NCI-H526 (cell line): Measurements from ENCODE around the gene ZNF275.
"Not testable (repeated sequence)": the region's sequence is repeated elsewhere in the genome, so short reads cannot be mapped to it uniquely, and the experiment has no call there.

Source experiments
- DNase-seq, 2 experiments: peaks; one replicate each; lab custom pipeline; 2025; lab: John Stamatoyannopoulos, UW

Gene ZNF275

DNA sequence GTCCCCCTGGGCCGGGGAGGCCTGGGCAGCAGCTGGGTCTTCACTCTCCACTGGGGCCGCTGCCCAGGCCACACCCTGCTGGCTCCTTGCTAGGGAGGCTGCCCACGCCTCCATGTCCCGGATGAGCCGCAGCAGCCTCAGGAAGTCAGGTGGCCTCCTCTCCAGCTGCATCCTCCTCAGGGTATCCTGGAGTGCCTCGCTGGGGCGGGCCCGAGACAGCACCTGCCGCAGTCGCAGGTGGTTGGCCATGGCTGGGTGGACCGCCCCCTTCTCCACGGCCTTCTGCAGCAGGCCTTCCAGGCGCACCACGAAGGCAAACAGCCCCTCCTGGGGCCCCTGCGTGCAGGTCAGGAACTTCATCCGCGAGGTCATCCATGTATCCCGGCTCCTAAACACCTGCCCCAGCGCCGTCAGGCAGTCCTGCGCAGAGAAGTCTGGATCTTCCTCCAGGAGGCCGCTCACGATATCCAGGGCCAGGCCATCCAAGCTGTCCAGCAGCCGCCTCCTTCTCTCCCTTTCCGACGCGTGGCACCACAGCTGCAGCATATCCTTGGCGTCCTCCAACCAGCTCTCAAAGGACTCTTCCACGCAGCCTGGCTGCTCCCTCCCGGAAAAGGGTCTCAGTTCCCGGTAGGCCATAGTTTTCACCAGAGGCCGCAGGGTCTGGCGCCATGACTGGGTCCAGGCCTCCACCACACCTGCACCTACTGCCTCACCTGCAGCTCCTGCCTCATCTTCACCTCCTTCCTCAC is 14.5 kb upstream of the ZNF275 start:
- DNase-seq, result peak; percentile 1 to 28

DNA sequence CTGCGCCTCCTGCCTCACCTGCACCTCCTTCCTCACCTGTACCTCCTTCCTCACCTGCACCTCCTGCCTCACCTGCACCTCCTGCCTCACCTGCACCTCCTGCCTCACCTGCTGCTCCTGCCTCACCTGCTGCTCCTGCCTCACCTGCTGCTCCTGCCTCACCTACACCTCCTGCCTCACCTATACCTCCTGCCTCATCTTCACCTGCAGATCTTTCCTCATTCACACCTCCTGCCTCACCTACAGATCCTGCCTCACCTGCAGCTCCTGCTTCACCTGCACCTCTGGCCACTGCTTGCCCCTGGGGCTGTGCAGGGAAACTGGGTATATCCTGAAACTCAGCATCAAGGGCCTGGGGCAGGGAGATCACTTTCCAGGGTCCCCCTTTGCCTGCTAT is 13.9 kb upstream of the ZNF275 start:
- not testable (repeated sequence) for DNase-seq

DNA sequence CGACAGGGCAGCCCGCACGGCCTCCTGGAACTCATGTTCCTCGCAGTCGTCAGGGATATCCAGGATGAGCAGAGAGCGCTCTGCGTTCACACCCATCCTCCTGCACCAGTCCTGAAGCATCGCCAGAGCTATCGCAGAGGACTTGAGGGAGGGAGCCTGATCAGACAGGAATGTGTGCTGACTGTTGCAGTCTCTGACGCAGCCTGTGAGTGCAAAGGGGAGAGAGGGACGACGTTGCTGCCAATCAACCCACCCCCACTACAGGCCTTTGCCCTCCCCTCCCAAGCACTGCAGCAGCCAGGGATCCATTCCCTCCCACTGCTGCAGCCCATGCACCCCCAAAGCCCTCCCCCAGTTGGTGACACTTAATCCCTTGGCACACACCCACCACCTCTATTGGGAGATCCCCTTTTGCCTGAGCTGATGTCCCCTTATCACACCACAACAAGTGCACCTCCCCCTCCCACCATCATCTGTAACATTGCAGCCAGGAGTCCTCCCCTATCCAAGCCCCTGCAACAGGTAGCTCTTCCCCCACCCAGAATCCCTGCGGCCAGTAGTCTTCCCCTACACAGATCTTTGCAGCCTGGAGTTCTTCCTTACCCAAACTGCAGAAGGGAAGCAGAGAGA is 13.3 kb upstream of the ZNF275 start:
- DNase-seq, result no peak

DNA sequence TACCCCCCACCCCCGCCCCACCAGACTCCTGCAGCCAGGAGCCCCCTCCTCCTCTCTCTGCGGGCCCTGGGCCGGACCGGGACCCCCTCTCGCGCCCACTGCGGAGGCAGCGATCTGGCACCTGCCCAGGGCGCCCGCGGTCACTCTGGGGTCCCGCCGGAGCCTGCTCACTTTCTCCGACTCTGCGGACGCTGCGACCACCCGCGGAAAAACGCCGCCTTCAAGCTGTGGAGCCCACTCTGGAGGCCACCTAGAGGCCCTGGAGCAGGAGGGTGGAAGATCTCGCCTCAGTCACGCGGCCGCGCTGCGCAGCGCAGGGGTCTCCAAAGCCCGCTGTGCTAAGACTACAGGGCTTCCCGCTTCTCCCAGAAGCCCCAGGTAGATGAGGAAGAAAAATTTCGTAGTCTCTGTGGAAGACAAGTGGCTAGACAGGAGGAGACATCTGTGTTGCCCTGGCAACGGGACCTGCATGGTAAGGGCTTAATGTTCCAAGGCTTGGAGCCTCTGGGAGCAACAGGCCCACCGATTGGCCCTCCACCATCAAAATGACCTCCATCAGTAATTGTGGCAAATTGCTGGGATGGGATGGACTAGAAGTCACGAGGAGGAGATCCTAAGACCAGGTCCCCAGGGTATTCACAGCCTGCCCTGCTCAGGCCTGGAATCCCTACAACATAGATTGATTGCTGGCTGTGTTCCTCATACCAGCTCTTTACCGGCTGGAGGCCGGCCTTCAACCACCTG is 12.4 kb upstream of the ZNF275 start, which contains the start of gene PNMA6F:
Gene PNMA6F, minus strand, starts transcription at position 387 of the 744 bp plus-strand sequence. CDS start 1,093 bp downstream, outside the sequence.
- DNase-seq, result no peak

DNA sequence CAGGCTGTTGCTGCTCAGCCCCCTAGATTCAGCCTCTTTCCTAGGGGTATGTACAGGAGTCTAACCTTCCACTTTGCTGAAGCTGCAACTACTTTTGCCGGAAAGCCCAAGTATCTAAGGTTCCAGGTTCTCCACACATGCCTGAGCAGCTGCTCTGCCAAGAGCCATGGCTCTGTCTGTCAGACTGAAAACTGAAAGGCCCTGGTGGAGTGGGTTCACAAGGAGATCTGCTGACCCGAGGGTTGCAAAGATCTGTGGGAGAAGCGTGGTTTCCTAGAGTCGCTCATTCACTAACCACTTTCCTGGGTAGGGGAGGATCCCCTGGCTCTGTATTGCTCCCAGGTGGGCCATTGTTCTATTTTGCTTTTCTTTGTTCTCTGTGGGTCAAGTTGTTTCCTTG is 6.4 kb upstream of the ZNF275 start:
- DNase-seq, result no peak

DNA sequence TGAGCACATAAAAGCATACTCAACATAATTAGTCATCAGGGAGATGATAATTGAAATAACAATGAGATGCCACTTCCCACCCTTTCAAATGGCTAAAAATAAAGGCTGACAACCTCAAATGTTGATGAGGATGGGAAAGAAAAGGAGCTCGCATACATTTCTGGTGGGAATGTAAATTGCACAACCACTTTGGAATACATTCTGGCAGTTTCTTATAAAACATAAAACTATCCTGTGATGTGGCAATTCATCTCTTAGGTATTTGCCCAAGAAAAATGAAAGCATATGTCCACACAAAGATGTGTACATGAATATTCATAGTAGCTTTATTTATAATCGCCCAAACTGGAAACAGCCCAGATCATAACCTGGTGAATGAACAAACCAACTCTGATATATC is 687 bp upstream of the ZNF275 start:
- no peak for DNase-seq

DNA sequence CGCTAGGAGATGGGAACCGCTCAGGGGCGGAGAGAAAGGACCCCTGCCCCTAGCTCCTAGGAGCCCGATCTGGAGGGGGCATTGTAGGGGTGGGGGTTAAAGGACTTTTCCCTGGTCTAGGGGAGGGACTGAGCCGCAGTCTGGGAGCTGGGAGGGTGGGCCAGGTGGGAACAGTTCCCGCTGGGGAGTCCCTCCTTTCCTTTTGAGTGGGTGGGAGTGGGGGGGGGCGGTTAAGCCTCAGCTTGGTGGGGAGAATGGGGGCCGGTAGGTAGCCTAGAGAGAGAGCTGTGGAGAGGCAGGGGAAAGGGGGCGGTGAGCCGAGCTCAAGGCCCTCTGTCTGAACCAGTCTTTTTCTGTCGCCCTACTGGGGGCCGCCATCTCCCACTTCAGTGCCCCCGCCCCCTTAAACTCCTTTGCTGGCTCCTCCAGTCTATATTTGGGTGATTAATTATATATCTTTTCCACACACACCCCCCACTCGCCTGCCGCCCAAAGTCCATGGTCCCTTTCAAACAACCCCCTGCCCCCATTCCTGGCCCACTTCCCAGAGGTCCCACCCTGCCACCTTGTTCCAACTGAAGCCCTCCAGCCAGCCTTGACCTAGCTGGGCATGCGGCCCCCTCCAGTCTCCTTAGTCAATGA is 822 bp downstream of the ZNF275 start:
- no peak for DNase-seq

DNA sequence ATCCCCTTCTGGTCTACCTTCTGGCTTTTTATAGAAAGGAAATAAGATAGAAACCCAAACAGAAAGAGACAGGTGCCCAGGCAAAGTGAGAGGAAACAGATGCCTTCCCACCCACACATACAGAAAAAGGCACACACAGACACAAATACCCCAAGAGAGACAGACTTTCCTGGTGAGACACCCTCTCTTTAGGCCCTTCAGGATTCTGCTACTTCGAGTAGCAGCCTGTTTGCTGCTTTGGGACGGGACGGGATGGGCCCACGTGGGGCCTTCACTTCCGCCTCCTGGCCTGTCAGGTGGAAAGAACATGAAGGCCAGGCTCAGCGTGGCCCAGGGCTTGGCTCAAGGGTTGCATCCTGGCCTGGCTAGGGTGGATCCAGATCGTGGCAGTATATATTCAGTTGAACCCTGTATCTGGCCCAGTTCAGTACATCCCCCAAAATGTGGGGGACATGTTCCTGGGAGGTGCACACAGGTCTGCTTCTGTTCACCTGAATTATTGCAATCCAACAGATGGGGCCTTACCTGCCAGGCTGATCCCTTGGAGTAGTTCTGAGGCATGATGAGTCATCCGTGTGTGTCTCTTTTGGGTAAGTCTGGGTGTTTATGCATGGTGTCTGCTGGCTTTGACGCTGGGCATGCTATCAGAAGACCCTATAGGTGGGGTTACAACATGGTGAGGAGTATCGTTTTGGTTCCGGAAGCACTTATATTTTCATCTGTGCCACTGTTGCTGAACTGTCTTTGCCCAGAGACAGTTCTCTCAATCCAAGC is 2.4 kb downstream of the ZNF275 start:
- DNase-seq, result no peak

DNA sequence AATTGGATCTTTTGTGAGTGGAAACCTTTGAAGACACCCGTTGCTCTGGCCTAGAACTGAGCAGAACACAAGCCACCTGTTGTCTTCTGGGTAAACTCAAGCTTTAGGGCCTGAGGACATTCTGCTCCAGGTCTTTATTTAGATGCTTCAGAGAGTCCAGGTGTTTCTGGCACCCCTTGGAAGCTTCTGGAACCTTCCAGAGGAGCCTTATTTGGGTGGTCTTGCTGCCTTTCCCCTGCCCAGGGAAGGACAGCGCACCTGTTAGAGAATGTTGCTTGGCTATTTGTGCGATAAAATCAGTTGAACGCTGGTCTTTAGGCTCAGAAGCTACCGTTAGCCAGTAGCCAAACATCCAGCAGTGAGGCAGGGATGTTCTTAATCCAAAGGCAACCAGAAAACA is 3.0 kb downstream of the ZNF275 start:
- DNase-seq, result no peak

DNA sequence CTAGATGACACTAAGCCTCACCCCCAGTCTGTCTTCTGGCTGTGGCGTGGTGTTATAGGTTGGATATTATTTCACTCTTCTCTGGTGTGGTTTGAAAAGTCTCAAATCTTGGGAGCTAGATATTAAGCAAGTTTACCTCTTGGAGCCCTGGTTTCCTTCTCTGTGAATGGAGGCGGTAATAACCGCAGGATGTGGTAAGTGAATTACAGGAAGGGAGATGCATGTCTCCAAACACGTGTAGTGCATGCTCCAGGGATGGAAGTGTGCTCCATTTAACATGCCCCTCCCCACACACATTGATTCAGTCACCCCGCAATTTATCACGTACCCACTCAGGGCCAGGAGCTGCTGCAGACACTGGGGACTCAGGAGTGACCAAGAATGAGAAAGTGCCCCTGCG is 4.9 kb downstream of the ZNF275 start:
- no peak for DNase-seq

DNA sequence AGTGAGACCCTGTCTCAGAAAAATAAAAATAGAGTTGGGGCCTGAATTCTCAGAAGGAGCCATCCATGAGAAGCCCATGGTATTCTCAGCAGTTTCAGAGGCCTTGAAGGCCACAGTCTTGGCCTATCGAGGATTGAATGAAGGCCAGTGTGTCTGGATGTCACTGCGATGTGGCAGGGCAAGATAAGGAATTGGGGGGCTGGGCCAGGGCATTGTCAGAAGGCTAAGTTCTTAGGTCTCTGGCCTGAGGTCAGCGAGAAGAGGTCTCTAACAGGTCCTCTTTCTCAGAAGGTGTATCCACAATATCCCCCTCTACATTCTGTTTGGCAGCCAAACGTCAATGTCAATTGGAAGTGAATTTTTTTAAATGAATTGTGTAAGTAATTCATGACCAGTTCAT is 5.7 kb downstream of the ZNF275 start:
- DNase-seq, result no peak

DNA sequence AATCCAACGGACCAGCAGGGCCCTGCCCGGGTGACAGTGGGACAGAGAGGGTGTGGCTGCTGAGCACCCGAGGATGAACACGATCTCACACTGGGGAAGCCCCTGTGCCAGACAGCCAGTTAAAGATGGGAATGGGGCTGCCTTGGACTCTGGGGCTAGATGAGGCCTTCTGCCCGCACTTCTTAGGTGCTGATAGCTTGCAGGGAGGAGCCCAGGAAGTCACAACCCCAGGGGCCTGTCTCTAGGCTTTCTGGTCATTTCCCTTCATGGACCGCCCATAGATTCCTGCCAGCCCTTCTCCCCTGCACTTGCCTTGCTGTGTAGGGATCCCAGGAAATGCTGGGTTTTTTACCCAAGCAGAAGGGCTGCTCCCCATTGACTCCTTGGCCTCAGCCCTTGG is 6.2 kb downstream of the ZNF275 start:
- no peak for DNase-seq

DNA sequence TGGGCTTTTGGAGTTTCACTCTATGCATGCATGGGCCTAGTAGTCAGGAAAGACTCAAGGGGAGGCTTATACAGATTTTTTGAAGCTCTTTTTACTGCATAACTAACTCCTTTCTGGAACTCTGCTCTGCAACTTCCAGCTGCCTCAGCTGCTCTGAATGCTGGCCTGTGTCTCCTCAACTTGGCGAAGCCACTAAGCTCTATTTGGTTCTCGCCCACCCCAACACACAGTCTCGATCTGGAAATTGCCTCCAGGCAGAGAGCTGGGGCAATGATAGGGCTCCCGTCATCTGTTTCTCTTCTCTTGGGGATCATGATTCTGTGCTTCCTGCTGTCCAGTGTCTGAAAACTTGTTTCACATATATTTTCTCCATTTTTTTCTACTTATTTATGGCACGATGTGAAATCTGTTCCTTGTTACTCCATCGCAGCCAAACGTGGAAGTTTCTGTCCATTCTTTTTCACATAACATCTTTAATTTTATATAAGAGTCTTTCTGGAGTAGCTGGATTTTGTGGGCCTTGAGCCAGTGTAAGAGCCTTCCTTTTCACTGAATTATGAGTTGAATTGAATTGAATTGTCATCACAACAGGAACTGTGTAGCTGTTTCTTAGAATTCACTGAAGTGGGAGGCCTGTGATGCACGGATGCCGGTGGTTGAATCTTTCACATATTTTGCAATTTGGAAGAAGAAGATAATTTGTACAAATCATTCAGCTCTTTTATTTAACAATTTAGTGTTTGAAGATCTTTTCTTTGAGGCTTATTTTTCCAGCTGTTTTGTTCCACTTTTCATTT is 9.0 kb downstream of the ZNF275 start:
- no peak for DNase-seq

DNA sequence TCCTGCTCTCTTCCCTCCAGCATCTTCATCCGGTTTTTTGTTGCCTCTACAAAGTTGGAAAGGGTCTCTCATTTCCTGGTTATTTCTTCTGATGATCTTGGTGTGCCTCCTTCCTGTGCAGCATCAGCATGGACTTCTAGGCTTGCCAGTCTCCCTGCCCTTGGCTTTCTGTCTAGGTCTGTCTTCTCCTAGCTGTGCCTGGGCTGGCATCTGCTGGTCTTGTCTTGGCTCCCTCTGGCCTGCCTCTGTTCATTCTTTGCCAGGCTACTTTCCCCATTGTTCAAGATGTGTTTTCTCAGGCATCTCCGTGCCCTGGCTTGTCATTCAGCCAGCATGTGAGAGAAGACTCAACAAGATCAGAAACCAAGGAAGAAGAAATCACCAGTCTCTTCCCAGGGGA is 9.7 kb downstream of the ZNF275 start:
- no peak for DNase-seq

DNA sequence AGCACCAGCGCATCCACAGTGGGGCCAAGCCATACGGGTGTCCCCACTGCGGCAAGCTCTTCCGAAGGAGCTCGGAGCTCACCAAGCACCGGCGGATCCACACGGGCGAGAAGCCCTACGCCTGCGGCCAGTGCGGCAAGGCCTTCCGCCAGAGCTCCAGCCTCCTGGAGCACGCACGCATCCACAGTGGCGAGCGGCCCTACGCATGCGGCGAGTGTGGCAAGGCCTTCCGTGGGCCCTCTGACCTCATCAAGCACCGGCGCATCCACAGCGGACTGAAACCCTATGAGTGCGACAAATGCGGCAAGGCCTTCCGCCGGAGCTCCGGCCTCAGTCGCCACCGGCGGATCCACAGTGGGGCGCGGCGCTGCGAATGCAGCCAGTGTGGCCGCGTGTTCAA is 13.6 kb downstream of the ZNF275 start:
- no peak for DNase-seq

DNA sequence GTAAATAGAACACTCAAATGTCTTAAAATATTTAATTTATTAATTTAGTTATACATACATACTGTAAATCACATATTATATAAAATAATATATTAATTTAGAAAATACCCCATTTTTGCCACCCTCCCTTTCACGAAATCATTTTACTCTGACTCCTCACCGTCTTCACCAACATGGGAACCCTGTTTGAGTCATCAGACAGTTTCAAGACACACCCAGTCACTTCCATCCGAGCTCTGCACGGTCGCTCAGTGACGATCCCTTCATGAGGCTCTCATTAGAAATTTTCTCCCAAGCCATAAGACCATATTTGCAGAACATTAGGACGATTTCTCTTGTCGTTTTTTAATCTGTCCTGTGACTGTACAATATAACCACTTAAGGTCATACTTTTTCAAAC is 14.5 kb downstream of the ZNF275 start:
- DNase-seq, result no peak

DNA sequence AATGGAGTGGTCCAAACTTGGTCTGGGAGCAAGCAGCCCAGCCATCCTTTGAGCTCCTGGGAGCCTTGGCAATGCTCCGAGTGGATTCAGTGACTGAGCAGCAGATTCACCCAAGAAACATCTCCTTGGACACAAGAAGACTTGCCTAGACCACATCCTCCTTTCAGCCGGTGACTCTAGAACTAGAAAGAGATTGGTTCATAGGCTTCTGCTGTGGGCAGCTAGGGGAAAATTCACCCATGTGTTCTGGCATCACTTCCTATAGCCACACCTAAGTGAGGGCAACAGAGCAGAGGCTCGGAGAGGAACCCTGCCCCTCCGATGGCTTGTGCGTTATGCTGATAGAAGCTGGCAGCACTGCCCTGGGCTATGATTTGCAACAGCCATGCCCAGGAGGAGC is 16.0 kb downstream of the ZNF275 start:
- DNase-seq, result no peak

DNA sequence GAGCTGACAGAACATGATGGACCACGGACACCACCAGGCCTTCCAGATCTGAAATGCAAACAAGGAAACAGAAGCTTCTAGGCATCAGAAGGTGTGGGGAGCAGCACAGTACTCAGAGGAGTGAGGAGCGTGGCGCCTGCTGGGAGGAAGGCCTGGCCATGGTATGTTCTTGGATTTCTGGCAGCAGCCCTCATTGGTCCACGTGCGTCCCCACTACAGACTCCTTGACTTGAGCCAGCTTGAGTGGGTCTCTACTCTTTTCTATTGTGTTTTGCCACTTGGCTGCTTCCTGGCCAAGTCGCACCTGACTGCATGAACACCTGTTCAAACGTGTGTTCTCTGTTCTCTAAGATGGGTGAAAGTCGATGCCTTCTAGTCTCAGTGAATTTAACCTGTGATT is 18.0 kb downstream of the ZNF275 start:
- DNase-seq, result no peak

DNA sequence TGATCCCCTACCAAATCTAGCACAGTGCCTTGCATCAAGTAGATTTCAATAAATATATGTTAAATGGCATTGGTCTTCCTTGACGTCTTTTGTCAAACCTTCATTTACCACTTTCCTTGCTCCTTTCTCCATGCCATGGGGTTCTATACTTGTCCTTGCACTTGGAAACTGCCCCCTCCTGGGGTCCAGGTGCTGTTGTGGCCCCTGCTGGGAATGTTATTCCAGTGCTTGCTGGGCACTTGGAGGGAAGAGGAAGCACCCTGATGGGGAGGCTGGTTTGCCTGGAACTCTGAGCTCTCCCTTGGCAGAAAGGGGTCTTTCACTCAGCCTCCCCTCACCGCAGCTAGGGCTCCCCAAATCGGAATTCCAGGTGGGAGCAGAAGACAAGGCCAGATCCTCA is 18.9 kb downstream of the ZNF275 start:
- no peak for DNase-seq

DNA sequence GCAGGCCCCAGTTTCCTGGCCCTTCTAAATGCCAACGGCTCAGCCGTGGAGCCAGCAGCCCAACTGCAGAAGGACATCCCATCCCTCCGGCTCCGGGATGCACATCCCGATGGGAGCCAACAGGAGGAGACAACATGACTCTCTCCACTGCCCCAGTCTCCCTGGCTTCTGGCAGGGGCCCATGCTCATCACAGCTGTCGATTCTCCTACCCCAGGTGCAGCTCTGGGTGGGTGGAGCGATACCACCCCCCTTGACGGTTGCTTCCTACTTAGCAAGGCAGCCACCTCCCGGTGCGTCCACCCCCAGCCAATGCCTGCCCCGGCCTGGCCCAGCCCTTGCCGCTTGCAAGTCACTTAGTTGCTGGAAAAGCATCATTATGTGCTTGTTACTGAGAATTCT is 19.5 kb downstream of the ZNF275 start:
- DNase-seq, result peak; percentile 46 to 70

DNA sequence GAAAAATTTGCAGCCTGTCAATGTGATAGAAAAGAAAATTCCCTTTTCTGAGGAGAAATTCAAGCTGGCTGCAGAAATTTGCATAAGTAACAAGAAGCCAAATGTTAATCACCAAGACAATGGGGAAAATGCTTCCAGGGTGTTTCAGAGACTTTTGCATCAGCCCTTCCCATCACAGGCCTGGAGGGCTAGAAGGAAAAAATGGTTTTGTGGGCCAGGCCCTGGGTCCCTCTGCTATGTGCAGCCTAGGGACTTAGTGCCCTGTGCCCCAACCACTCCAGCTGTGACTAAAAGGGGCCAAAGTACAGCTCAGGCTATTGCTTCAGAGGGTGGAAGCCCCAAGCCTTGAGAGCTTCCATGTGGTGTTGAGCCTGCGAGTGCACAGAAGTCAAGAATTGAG is 23.9 kb downstream of the ZNF275 start:
- DNase-seq, result no peak
